Measurements from ENCODE around the gene LSG1.

- TF ChIP-seq CTCF (IDR thresholded peaks at IDR 0.05) (peak; percentile 68), EZH2 (IDR thresholded peaks at IDR 0.05) (no peak)
Observed at GRCh38 chr3:194687638-194688199, 15.7 kb upstream of the LSG1 start.

Measured in neural progenitor cell (in vitro differentiated cells).